ENCODE measurements around the gene HEPACAM.
"Not testable (repeated sequence)": the region's sequence is repeated elsewhere in the genome, so short reads cannot be mapped to it uniquely, and the experiment has no call there.

Gene HEPACAM

DNA sequence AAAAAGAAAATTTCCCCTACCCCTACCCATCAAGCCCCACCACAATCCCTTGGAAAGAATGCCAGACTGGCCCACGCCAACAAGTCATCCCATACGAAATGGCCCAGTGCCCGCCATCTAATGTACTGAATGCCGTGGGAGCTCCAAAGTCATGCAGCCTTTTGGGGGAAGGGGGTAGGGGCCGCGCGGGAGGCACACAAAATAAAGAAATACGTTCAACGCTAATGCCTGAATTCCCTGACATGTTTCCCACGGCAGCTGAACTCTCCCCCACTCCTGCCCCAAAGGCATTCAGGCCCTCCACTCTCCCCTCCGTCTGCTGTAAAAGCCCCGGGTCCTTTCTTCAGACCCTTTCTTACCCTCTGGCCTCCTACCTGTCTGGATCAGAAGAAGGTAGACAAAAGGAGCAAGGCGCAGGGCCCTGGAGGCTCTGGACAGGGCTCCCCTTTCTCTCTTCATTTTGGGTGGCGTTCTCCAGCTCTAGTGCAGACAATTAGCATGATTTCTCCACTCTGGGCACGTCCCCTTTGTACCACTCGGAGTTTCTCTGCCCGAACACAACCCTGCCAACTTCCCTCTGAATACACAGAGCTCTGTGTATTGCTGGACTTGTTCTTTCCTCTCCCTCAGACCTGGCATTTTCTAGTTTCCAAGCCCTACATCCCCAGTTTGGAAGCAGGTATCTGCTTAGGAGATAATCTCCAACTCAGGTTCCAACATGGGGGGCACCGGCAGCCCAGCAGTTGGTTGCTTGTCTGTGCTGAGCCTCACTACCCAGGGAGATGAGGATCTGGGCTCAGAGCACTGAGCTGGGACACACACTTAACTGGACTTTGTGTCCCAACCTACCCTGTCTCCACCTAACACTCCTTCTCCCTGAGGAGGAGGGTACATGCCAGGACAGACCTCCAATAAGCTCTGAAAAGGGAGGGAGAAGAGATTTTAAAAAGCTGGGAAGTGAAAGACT is at the start of gene HEPACAM:
TSS of gene HEPACAM (minus strand) at position 500 of the 967 bp plus-strand sequence. CDS start at position 459, 41 bp downstream.
- DNase-seq, result no peak

GRCh38 chr11:124984512-124984854 is 48.6 kb upstream of the HEPACAM start:
- DNase-seq, result no peak

DNA sequence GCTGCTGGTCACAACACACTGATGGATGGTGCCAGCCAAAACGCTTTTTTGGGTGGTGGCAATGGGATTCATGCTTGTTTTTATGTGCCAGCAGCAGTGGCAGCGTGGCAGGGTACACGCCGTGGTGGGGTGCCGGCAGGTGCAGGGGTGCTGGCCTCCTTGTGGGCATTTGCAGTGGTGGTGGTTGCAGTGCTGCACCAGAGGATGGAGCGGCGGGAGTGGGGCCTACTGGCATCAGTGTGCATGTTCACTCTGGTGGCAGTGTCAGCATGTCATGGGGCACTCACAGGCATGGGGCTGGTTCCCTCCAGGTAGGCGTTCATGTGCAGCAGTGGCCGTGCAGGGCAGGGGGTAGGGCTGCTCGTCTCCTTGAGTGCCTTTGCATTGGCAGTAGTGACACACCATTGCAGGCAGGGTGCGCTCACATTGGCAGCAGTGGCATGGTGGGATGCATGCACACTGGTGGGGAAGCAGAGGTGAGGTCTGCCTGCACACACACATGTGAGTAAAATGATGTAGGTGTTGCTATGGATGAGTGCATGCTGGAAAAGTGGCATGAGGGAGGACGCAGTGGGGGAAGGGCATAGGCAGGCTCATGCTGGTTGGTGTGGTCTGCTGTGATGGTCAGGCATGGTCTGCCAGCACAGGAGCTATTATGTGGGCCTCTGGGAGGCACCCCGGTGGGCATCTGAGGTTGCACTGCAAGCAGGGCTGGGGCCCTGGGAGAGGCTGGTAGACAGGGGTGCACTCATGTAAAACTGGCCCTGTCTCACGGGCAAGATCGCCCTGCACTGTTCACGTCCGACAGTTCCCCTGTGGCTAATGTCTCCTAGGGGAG is 48.0 kb upstream of the HEPACAM start:
- no peak for DNase-seq

DNA sequence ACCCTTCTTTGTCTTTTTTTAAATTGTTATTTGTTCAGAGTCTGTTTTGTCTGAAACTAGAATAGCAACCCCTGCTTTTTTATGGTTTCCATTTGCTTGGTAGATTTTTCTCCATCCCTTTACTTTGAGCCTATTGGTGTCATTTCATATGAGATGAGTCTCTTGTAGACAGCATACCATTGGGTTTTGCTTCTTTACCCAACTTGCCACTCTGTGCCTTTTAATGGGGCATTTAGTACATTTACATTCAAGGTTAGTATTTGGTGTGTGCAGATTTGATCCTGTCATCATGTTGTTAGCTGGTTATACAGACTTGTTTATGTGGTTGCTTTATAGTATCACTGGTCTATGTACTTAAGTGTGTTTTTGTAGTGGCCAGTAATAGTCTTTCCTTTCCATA is 46.2 kb upstream of the HEPACAM start:
- no peak for DNase-seq

DNA sequence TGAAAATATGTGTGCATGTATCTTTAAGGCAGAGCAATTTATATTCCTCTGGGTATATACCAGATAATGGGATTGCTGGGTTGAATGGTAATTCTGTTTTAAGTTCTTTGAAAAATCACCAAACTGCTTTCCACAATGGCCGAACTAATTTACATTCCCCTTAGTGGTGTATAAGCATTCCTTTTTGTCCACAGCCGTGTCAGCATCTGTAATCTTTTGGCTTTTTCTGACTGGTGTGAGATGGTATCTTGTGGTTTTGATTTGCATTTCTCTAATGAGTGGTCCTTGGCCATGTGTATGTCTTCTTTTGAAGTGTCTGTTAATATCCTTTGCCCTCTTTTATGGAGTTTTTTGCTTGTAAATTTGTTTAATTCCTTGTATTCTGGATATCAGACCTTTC is 42.5 kb upstream of the HEPACAM start:
- DNase-seq, result no peak

GRCh38 chr11:124977006-124977405 is 41.2 kb upstream of the HEPACAM start:
- DNase-seq, result no peak

DNA sequence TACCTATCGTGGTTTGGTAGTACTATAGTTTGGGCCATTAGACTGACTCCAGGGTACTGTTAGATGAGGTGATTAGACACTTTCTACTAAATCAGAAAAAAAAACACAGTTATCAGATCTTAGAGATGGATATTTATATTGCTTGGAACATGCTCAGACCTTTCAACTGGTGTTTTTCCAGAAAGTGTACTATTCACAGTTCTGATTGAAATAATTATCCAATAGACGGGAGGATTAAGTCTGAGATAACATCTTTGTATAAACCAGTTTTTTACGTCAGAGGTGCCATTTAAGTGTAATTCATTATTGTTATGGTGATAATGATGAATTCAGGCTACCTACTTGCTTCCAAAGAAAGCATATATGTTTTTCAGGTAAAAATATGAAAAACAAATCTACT is 40.7 kb upstream of the HEPACAM start:
- DNase-seq, result no peak

- no peak for DNase-seq
Measured at GRCh38 chr11:124971810-124972209, 36.0 kb upstream of the HEPACAM start.

GRCh38 chr11:124970925-124971324 is 35.1 kb upstream of the HEPACAM start:
- DNase-seq, result no peak

- DNase-seq, result not testable (repeated sequence)
Measured at GRCh38 chr11:124968197-124968596, 32.4 kb upstream of the HEPACAM start.

DNA sequence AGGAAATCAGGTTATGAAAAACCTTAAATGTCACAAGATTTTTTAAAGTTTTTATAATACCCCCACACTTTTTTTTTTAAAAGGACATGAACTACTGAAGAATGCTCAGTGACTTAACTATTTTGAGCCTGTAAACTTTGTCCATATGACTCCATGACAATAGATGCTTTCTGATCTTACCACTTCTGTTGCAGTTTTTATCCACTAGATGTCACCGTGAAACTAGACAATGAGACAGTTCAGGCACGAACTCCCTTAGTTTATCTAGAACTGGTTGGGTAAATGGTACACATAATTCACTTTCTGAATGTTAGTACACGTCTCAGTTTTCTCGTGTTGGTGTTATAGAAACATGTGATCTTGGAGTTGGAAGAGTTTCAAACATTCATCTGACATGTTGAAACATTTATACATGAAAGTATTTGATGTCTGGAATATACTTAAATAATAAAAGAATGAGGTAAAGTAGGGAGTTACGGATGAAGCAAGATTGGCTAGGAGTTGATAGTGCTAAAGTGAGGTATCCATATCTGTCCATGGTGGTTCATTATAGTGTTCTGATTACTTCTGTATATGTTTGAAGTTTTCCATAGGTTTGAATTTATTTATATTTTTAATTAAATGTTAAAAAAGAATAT is 26.2 kb upstream of the HEPACAM start:
- DNase-seq, result no peak

DNA sequence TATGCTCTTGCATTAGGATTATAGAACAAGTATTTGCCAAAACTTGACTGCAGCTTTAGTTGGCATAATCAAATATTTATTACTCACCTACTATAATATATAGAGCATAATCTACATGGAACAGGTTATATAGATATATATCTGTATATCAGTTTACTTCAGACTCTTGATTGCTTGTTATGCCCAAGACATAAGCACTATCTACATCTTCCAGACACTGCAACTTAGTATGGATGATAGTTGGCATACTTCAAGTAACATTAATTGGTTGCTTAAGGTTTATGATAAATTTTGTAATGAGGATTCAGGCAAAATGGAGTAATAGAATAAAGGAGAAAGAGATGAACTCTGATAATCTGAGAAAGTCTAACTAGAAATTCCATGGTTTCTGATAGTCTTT is 19.2 kb upstream of the HEPACAM start:
- DNase-seq, result no peak

- DNase-seq, result no peak
Measured at GRCh38 chr11:124954590-124954955, 18.7 kb upstream of the HEPACAM start.

- DNase-seq, result peak; percentile 91
Measured at GRCh38 chr11:124953753-124954589, 18.1 kb upstream of the HEPACAM start, which contains the start of gene CCDC15. Gene CCDC15, plus strand, starts transcription at chr11:124954202. Its CDS starts 531 bp downstream, at chr11:124954733.

DNA sequence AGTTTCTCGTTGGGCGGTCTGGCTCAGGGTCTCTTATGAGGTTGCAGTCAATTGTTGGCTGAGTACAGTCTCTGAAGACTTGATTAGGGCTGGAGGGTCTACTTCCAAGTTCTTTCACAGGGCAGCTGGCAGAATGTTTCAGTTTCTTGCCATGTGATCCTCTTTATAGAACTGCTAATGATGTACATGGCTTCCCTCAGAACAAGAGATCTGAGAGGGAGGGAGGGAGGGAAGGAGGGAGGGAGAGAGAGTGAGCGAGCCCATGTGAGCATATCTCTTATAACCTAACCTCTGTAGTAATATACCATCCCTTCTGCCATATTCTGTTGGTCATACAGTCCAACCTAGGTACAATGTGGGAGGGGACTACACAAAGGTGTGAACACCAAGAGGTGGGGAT is 15.5 kb upstream of the HEPACAM start:
- no peak for DNase-seq

GRCh38 chr11:124950601-124951330 is 14.9 kb upstream of the HEPACAM start:
- DNase-seq, result no peak

DNA sequence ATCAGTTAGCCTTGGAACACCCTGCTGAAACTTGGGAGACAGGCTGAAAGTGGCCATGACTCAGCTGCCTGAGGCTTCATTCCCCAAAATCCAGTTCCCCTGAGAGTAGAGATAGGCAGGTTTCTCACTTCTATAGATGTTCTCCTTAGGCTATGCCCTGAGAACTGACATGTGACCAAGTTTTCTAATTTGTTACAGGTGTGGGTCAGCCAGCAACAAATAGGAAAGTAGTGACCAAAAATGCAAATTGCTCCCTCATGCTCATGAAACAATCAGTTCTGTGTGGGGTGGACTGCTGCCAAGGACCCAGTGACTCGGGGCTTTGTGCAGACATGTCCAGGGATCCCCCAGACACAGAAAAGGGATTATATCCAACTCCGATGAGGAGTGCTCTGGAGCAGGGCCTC is 10.9 kb upstream of the HEPACAM start:
- no peak for DNase-seq

DNA sequence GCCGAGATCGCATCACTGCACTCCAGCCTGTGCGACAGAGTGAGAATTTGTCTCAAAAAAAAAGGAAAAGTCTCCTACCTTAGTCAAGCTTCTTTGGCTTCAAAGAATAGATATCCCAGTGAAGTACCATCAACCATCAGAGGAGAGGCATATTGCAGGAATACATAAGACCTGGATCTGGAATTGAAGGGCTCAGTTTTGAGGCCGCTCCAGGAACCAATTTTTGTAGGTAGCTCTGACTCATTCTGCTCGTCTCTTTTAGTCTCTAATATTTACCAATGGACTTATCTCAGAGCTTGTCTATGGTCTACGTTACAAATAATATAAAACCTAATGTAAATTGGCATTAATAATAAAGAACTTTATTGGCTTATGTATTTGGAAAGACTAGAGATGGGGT is 10.0 kb upstream of the HEPACAM start:
- DNase-seq, result no peak

DNA sequence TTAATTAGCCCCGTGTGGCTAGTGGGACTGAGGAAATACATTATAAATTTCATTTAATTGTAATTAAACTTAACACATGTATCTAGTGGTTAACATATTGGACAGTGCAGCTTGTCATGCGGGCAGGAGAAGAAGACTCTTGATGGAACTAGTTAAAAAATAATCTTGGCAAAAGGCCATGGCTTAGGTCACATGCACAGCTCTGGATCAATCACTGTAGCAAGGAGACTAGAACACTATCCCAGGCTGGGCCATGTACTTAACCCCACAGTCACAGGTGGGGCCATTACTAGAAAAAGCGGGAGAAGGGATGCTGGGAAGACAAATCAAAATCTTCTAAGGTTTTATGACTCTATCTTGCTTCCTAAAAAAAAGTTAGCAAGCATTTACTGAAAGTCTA is 8.7 kb upstream of the HEPACAM start:
- no peak for DNase-seq

GRCh38 chr11:124943741-124944140 is 7.9 kb upstream of the HEPACAM start:
- DNase-seq, result no peak

GRCh38 chr11:124943254-124943616 is 7.4 kb upstream of the HEPACAM start:
- DNase-seq, result no peak
